ENCODE results near the gene NUP93.

NUP93 gene

DNA sequence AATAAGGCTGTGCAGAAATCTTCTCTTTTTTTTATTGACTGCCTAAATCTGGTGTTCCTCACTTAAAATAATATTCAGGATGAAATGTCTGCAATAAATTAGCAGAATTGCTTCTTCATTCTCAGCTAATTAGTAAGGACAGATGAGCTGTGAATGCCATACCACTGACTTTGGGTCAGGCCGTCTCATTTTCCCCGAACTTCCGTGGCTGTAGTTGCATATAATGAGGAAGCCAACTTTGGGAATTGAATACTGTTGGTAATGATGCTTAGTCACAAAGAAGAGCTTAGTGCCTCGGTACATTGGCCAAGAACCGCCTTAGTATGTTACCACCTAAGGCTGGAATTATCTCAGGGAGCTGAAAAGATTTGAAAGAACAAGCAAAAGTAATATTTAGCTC, 47.6 kb downstream of the NUP93 start:
- no peaks in the 10 kb centered on the region for H3K9me3 ChIP-seq (ENCODE audit: control insufficient read depth, insufficient read depth, low read depth, low read length)
- H3K36me3 ChIP-seq (ENCODE audit: control insufficient read depth in 2 of 2, insufficient read depth in 1 of 2, low read length in 2 of 2), result no peaks in the 10 kb centered on the region
- POLR2A ChIA-PET, result no interaction called here
- H3K4me1 ChIP-seq (ENCODE audit: control insufficient read depth, insufficient read depth, low read length), result peaks cover 6% of the 10 kb centered on the region; the same call in 1 of the 2 replicates
- CTCF ChIA-PET, result interaction anchor here (0.6 to 0.7 kb wide), 2 partner anchors 18 to 1350 kb away, joined by 3 read pairs; no protein-coding TSS in a partner anchor
- TF ChIP-seq HOXA7 (CRISPR knock-in tag; IDR thresholded peaks at IDR 0.05; ENCODE audit: borderline replicate concordance) (no peak), FEZF1 (tag by site-specific recombination; IDR thresholded peaks at IDR 0.05) (no peak), ZNF623 (tag by site-specific recombination; IDR thresholded peaks at IDR 0.05) (no peak), ZNF223 (tag by site-specific recombination; IDR thresholded peaks at IDR 0.05) (no peak), ZNF426 (tag by site-specific recombination; IDR thresholded peaks at IDR 0.05) (no peak), ZNF248 (tag by site-specific recombination; IDR thresholded peaks at IDR 0.05) (no peak), ZNF121 (tag by site-specific recombination; IDR thresholded peaks at IDR 0.05) (no peak), ZNF510 (tag by site-specific recombination; IDR thresholded peaks at IDR 0.05; ENCODE audit: insufficient replicate concordance) (no peak)
- TF ChIP-seq, protein P1, sequence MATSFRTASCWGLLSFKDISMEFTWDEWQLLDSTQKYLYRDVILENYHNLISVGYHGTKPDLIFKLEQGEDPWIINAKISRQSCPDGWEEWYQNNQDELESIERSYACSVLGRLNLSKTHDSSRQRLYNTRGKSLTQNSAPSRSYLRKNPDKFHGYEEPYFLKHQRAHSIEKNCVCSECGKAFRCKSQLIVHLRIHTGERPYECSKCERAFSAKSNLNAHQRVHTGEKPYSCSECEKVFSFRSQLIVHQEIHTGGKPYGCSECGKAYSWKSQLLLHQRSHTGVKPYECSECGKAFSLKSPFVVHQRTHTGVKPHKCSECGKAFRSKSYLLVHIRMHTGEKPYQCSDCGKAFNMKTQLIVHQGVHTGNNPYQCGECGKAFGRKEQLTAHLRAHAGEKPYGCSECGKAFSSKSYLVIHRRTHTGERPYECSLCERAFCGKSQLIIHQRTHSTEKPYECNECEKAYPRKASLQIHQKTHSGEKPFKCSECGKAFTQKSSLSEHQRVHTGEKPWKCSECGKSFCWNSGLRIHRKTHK (tag by site-specific recombination; IDR thresholded peaks at IDR 0.05), result no peak
- TF ChIP-seq, protein P2, sequence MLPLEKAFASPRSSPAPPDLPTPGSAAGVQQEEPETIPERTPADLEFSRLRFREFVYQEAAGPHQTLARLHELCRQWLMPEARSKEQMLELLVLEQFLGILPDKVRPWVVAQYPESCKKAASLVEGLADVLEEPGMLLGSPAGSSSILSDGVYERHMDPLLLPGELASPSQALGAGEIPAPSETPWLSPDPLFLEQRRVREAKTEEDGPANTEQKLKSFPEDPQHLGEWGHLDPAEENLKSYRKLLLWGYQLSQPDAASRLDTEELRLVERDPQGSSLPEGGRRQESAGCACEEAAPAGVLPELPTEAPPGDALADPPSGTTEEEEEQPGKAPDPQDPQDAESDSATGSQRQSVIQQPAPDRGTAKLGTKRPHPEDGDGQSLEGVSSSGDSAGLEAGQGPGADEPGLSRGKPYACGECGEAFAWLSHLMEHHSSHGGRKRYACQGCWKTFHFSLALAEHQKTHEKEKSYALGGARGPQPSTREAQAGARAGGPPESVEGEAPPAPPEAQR (tag by site-specific recombination; IDR thresholded peaks at IDR 0.05), result no peak
- no peak overlapping the region for H3K27ac ChIP-seq (ENCODE audit: extremely low read depth, low read depth, low read length)
- no peak overlapping the region for H3K4me3 ChIP-seq (ENCODE audit: low read depth, low read length)

DNA sequence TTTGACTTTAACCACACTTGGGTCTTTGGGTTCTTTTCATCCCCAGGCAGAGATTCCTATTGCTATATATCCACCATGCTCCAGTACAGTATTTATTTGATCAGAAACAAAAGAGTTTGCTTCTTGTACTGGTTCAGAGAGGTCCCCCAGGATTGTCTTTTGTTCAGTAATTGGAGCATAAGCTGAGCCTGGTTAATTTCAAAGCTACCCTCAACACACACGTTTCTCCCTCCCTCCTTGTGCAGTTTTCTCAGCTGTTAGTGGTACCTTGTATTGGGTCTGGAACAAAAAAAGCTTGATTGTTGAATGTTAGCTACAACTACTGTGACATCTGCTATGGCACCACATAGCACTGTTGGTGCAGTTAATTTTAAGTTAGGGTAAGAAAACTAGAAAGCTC, 50.0 kb downstream of the NUP93 start:
- Histone ChIP-seq H3K9me3 (ENCODE audit: control insufficient read depth, insufficient read depth, low read depth, low read length) (no peaks in the 10 kb centered on the region), H3K27ac (ENCODE audit: extremely low read depth, low read depth, low read length) (no peak overlapping the region), H3K4me3 (ENCODE audit: low read depth, low read length) (no peak overlapping the region), H3K4me1 (ENCODE audit: control insufficient read depth, insufficient read depth, low read length) (peaks cover 8% of the 10 kb centered on the region; the same call in 1 of the 2 replicates), H3K36me3 (ENCODE audit: control insufficient read depth in 2 of 2, insufficient read depth in 1 of 2, low read length in 2 of 2) (no peaks in the 10 kb centered on the region)
- no peak for TF ChIP-seq GLI2 (tag by site-specific recombination; IDR thresholded peaks at IDR 0.05; ENCODE audit: borderline replicate concordance, low read depth)
- no peak for TF ChIP-seq SP3 (tag by site-specific recombination; IDR thresholded peaks at IDR 0.05)
- TF ChIP-seq, protein P3, sequence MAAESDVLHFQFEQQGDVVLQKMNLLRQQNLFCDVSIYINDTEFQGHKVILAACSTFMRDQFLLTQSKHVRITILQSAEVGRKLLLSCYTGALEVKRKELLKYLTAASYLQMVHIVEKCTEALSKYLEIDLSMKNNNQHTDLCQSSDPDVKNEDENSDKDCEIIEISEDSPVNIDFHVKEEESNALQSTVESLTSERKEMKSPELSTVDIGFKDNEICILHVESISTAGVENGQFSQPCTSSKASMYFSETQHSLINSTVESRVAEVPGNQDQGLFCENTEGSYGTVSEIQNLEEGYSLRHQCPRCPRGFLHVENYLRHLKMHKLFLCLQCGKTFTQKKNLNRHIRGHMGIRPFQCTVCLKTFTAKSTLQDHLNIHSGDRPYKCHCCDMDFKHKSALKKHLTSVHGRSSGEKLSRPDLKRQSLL (tag by site-specific recombination; IDR thresholded peaks at IDR 0.05), result no peak
- TF ChIP-seq, protein P4, sequence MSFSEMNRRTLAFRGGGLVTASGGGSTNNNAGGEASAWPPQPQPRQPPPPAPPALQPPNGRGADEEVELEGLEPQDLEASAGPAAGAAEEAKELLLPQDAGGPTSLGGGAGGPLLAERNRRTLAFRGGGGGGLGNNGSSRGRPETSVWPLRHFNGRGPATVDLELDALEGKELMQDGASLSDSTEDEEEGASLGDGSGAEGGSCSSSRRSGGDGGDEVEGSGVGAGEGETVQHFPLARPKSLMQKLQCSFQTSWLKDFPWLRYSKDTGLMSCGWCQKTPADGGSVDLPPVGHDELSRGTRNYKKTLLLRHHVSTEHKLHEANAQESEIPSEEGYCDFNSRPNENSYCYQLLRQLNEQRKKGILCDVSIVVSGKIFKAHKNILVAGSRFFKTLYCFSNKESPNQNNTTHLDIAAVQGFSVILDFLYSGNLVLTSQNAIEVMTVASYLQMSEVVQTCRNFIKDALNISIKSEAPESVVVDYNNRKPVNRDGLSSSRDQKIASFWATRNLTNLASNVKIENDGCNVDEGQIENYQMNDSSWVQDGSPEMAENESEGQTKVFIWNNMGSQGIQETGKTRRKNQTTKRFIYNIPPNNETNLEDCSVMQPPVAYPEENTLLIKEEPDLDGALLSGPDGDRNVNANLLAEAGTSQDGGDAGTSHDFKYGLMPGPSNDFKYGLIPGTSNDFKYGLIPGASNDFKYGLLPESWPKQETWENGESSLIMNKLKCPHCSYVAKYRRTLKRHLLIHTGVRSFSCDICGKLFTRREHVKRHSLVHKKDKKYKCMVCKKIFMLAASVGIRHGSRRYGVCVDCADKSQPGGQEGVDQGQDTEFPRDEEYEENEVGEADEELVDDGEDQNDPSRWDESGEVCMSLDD (tag by site-specific recombination; IDR thresholded peaks at IDR 0.05), result no peak
- TF ChIP-seq, protein P5, sequence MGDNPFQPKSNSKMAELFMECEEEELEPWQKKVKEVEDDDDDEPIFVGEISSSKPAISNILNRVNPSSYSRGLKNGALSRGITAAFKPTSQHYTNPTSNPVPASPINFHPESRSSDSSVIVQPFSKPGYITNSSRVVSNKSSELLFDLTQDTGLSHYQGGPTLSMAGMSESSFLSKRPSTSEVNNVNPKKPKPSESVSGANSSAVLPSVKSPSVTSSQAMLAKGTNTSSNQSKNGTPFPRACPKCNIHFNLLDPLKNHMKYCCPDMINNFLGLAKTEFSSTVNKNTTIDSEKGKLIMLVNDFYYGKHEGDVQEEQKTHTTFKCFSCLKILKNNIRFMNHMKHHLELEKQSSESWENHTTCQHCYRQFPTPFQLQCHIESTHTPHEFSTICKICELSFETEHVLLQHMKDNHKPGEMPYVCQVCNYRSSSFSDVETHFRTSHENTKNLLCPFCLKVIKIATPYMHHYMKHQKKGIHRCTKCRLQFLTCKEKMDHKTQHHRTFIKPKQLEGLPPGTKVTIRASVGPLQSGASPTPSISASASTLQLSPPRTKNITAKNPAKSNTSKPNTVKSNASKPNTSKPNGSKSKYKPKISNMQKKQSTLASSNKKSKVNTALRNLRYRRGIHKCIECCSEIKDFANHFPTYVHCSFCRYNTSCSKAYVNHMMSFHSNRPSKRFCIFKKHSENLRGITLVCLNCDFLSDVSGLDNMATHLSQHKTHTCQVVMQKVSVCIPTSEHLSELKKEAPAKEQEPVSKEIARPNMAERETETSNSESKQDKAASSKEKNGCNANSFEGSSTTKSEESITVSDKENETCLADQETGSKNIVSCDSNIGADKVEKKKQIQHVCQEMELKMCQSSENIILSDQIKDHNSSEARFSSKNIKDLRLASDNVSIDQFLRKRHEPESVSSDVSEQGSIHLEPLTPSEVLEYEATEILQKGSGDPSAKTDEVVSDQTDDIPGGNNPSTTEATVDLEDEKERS (tag by site-specific recombination; IDR thresholded peaks at IDR 0.05), result no peak
- TF ChIP-seq ZBTB7A (tag by site-specific recombination; IDR thresholded peaks at IDR 0.05; ENCODE audit: low read depth), result no peak
- TF ChIP-seq BCL11A (tag by site-specific recombination; IDR thresholded peaks at IDR 0.05; ENCODE audit: low read depth), result no peak
- TF ChIP-seq OVOL3 (tag by site-specific recombination; IDR thresholded peaks at IDR 0.05), result no peak
- TF ChIP-seq ZNF548 (tag by site-specific recombination; IDR thresholded peaks at IDR 0.05), result no peak
- TF ChIP-seq ZNF239 (tag by site-specific recombination; IDR thresholded peaks at IDR 0.05), result no peak
- no peak for TF ChIP-seq ZNF777 (tag by site-specific recombination; IDR thresholded peaks at IDR 0.05; ENCODE audit: borderline replicate concordance)
- TF ChIP-seq KLF9 (tag by site-specific recombination; IDR thresholded peaks at IDR 0.05; ENCODE audit: low read depth), result no peak
- no peak for TF ChIP-seq YY1 (tag by site-specific recombination; IDR thresholded peaks at IDR 0.05)
- no peak for TF ChIP-seq ZNF654 (tag by site-specific recombination; IDR thresholded peaks at IDR 0.05; ENCODE audit: low read depth)
- no peak for TF ChIP-seq ZNF2 (tag by site-specific recombination; IDR thresholded peaks at IDR 0.05)
- CTCF ChIA-PET, result interaction anchor here (1.5 to 2.1 kb wide), 3 partner anchors 13 to 78 kb away, joined by 3 to 9 read pairs (median 4); no protein-coding TSS in a partner anchor
- POLR2A ChIA-PET, result no interaction called here

Data from HEK293 (cell line).